OCI-LY3 (cell line): Measurements from ENCODE around the gene CNN2.

Experiments
- H2AFZ ChIP-seq: fragments of 200-600, 300-600 bp; shearing (Covaris generic); 2 replicates; pipeline ENCODE4 v1.6.0; 2014; ENCODE audit warnings: antibody characterized with exemption, low read depth, low read length
- H3K27ac ChIP-seq: fragments of 200-600, 300-600 bp; sonication (generic); 2 replicates; pipeline ENCODE4 v1.5.1; 2014; ENCODE audit warnings: mild to moderate bottlenecking, low read length, moderate library complexity, mixed read lengths
- H3K27me3 ChIP-seq: fragments of 200-600, 300-600 bp; sonication (generic); 2 replicates; pipeline ENCODE4 v1.6.1; 2014; ENCODE audit warnings: low read depth, low read length, mixed read lengths
- H3K36me3 ChIP-seq: fragments of 200-600, 300-600 bp; sonication (generic); replicated peaks from 2 replicates; pipeline ENCODE3; 2014; ENCODE audit warnings: low read depth, low read length, mixed read lengths
- H3K4me1 ChIP-seq: fragments of 300-600, 200-600 bp; sonication (generic); 2 replicates; pipeline ENCODE4 v1.6.1; 2014; ENCODE audit warnings: low read length, mixed read lengths
- H3K4me2 ChIP-seq: fragments of 200-600, 300-600 bp; sonication (generic); 2 replicates; pipeline ENCODE4 v1.6.1; 2014; ENCODE audit warnings: low read length, mixed read lengths
- H3K4me3 ChIP-seq: fragments of 300-600, 200-600 bp; sonication (generic); 2 replicates; pipeline ENCODE4 v1.5.1; 2014; ENCODE audit warnings: antibody characterized with exemption, mild to moderate bottlenecking, low read length, moderate library complexity
- H3K79me2 ChIP-seq: fragments of 300-600, 200-600 bp; shearing (Covaris generic); 2 replicates; pipeline ENCODE4 v1.6.1; 2014; ENCODE audit warnings: mild to moderate bottlenecking, low read length, mixed read lengths
- H3K9ac ChIP-seq: fragments of 300-600, 200-600 bp; shearing (Covaris generic); 2 replicates; pipeline ENCODE4 v1.6.0; 2014; ENCODE audit warnings: mild to moderate bottlenecking, low read length, moderate library complexity
- H3K9me3 ChIP-seq: fragments of 200-600, 300-600 bp; shearing (Covaris generic); 2 replicates; pipeline ENCODE4 v1.6.1; 2014; ENCODE audit warnings: low read length, mixed read lengths; ENCODE audit not compliant: insufficient read depth
- H4K20me1 ChIP-seq: fragments of 200-600, 300-600 bp; sonication (generic); 2 replicates; pipeline ENCODE4 v1.6.1; 2016; ENCODE audit warnings: low read length, mixed read lengths; ENCODE audit not compliant: insufficient read depth
- EZH2phosphoT487 ChIP-seq: fragments of 200-600 bp; shearing (Covaris generic); IDR thresholded peaks from 2 replicates; pipeline ENCODE4 v1.6.1; 2018; ENCODE audit warnings: antibody characterized with exemption, mixed run types, low read depth
- TF ChIP-seq, protein P1 (sequence below): fragments of 200-600, 300-600 bp; sonication (generic); IDR thresholded peaks from 2 replicates; pipeline ENCODE4 v1.5.1; 2014; ENCODE audit warnings: antibody characterized with exemption, low read length, low read depth

The CNN2 gene

DNA sequence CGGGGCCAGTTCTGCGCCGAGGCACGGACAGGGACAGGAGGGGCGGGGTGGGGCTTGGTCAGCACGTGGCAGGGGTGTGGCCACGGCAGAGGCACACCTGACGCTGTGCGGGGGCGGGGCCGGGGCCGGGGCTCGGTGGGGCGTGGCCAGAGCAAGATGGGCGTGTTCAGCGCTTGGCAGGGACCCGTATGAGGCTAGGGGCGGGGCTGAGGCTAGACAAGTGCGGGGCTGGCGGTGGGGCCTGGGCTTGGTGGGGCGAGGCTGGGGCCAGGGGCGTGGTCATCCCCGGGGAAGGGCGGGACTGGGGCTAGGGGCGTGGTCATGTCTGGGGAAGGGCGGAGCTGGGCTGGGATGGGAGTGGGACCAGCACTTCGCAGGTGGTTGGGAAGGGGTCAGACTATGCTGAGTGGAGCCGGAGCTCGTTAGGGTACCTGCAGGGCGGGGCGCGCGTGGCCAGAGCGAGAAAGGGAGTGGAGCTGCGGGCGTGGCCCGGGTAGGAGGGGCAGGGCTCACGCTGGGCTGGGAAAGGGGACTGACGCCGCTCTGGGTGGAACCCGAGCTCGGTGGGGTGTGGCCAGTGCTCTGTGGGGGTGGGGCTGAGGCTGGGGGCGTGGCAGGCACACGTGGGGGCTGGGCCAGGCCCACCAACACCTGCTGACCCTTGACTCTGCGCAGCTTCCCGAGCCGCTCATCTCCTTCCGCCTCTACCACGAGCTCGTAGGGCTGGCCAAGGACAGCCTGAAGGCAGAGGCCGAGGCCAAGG lies 55.9 kb downstream of the CNN2 start:
- Histone ChIP-seq H3K27ac (no peak overlapping the region), H3K4me3 (no peak overlapping the region), H3K4me1 (peaks cover 11% of the 10 kb centered on the region), H2AFZ (no peak overlapping the region), H3K36me3 (peaks cover 65% of the 10 kb centered on the region), H3K4me2 (no peak overlapping the region), H3K9ac (no peak overlapping the region), H3K27me3 (no peaks in the 10 kb centered on the region), H4K20me1 (peaks cover 17% of the 10 kb centered on the region), H3K9me3 (no peaks in the 10 kb centered on the region), H3K79me2 (no peaks in the 10 kb centered on the region)
- no peak for TF ChIP-seq EZH2phosphoT487
- TF ChIP-seq, protein P1, sequence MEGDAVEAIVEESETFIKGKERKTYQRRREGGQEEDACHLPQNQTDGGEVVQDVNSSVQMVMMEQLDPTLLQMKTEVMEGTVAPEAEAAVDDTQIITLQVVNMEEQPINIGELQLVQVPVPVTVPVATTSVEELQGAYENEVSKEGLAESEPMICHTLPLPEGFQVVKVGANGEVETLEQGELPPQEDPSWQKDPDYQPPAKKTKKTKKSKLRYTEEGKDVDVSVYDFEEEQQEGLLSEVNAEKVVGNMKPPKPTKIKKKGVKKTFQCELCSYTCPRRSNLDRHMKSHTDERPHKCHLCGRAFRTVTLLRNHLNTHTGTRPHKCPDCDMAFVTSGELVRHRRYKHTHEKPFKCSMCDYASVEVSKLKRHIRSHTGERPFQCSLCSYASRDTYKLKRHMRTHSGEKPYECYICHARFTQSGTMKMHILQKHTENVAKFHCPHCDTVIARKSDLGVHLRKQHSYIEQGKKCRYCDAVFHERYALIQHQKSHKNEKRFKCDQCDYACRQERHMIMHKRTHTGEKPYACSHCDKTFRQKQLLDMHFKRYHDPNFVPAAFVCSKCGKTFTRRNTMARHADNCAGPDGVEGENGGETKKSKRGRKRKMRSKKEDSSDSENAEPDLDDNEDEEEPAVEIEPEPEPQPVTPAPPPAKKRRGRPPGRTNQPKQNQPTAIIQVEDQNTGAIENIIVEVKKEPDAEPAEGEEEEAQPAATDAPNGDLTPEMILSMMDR: no peak

DNA sequence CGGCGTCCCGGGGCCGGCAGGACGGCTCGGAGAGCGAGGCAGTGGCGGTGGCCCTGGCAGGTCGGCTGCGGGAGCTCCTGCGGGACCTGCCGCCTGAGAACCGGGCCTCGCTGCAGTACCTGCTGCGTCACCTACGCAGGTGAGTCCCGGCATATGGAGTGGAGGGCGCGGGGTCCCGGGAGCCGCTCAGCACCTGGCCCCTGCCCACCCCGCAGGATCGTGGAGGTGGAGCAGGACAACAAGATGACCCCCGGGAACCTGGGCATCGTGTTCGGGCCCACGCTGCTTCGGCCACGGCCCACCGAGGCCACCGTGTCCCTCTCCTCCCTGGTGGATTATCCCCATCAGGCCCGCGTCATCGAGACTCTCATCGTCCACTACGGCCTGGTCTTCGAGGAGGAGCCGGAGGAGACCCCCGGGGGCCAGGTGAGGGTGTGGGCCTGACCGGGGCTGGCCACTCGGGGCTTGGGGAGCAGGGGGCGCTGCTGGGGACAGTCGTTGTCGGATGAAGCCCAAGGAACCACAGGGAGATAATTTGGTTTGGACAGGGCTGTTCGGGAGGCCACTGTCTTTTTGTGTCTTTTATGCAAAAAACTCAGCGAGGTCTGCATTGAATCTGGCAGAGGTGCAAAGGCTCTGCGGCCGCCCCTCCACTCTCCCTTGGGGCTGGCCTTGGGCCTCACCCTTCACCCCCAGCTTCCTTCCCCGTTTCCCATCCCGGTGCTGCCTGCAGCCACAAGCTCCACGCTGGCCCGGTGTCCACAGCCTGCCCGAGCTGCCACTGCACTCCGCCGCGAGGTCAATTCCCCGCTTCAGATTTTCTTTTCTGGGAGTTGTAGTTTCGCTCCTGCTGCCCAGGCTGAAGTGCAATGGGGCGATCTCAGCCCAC lies 56.8 kb downstream of the CNN2 start:
- Histone ChIP-seq H3K9me3 (no peaks in the 10 kb centered on the region), H3K9ac (no peak overlapping the region), H3K4me3 (no peak overlapping the region), H3K27ac (no peak overlapping the region), H2AFZ (no peak overlapping the region), H3K36me3 (peaks cover 67% of the 10 kb centered on the region), H3K4me1 (peaks cover 13% of the 10 kb centered on the region), H3K4me2 (no peak overlapping the region), H3K79me2 (no peaks in the 10 kb centered on the region), H3K27me3 (no peaks in the 10 kb centered on the region), H4K20me1 (peaks cover 24% of the 10 kb centered on the region)
- no peak for TF ChIP-seq EZH2phosphoT487
- TF ChIP-seq, protein P1: no peak

DNA sequence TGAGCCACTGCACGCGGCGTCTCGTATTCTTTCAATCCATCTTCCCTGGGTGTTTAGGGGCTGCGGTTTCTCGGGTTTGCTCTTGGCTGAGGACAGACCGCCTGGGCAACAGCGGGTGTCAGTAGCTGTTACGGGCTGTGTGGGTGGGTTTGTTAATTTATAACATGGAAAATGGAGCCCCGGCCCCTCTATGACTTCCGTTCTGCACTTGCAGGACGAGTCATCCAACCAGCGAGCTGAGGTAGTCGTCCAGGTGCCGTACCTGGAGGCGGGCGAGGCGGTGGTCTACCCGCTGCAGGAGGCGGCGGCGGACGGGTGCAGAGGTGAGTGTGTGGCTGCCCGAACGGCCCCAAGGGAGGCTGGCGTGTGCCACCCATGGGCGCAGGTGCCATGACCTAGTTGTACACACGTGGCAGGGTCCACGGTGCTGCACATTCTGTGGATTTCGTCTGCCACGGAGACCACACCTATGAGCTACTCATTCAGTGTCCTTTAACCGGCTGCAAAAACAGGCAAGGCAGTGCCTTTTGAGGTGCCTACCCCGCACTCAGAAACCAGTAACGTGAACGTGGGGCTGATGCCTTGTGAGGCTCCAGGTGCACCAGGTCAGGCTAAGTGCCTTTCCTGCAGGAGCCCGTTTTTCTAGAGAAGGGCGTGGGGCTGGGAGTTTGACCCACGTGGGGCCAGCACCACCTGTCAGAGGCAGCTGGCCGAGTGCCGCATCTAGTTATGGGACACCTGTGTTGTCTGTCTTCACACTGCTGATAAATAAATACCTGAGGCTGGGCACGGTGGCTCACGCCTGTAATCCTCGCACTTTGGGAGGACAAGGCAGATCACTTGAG lies 57.8 kb downstream of the CNN2 start:
- Histone ChIP-seq H3K79me2 (no peaks in the 10 kb centered on the region), H3K4me3 (no peak overlapping the region), H2AFZ (no peak overlapping the region), H3K4me1 (peaks cover 24% of the 10 kb centered on the region), H3K9me3 (no peaks in the 10 kb centered on the region), H3K36me3 (peaks cover 76% of the 10 kb centered on the region), H3K27ac (no peak overlapping the region), H3K9ac (no peak overlapping the region), H3K27me3 (no peaks in the 10 kb centered on the region), H4K20me1 (peaks cover 25% of the 10 kb centered on the region), H3K4me2 (no peak overlapping the region)
- TF ChIP-seq, protein P1: no peak
- no peak for TF ChIP-seq EZH2phosphoT487
